Trophoblast cell (in vitro differentiated cells and primary cell): ENCODE data around the gene ARFGEF3.

Experiments
- DNase-seq, 2 donors: peaks; one replicate each; pipeline ENCODE4 v3.0.0-alpha.2; 2016
- H2AFZ ChIP-seq: 2 replicates; pipeline ENCODE4 v1.6.1; 2013; ENCODE audit warnings: low read length, moderate library complexity, mild to moderate bottlenecking; ENCODE audit not compliant: insufficient read depth, poor library complexity
- H2AK5ac ChIP-seq: 2 replicates; pipeline ENCODE4 v1.6.1; 2013; ENCODE audit warnings: mild to moderate bottlenecking, low read length
- H2BK120ac ChIP-seq: 2 replicates; pipeline ENCODE4 v1.6.1; 2013; ENCODE audit warnings: low read length, mild to moderate bottlenecking, moderate library complexity; ENCODE audit not compliant: insufficient read depth, poor library complexity
- H2BK12ac ChIP-seq: 2 replicates; pipeline ENCODE4 v1.6.1; 2013; ENCODE audit warnings: mild to moderate bottlenecking, low read length, moderate library complexity
- H2BK5ac ChIP-seq: 2 replicates; pipeline ENCODE4 v1.6.1; 2013; ENCODE audit warnings: low read length, low read depth, moderate library complexity, mild to moderate bottlenecking; ENCODE audit not compliant: poor library complexity
- H3K14ac ChIP-seq: 2 replicates; pipeline ENCODE4 v1.6.1; 2013; ENCODE audit warnings: mild to moderate bottlenecking, low read length
- H3K18ac ChIP-seq: 2 replicates; pipeline ENCODE4 v1.6.1; 2013; ENCODE audit warnings: mild to moderate bottlenecking, low read length
- H3K23ac ChIP-seq: 2 replicates; pipeline ENCODE4 v1.6.1; 2013; ENCODE audit warnings: low read length
- H3K27ac ChIP-seq: 2 replicates; pipeline ENCODE4 v1.5.1; 2013; ENCODE audit warnings: low read depth, mild to moderate bottlenecking, inconsistent platforms, low read length, moderate library complexity
- H3K27me3 ChIP-seq: 2 replicates; pipeline ENCODE4 v1.6.1; 2013; ENCODE audit warnings: inconsistent platforms, mild to moderate bottlenecking, low read length, moderate library complexity; ENCODE audit not compliant: insufficient read depth
- H3K36me3 ChIP-seq, 2 experiments: 1 replicate in 1 of 2; 2 replicates in 1 of 2; pipeline ENCODE4 v1.6.1; 2013; ENCODE audit warnings: low read length in 2 of 2, mild to moderate bottlenecking in 2 of 2, moderate library complexity in 1 of 2; ENCODE audit not compliant: insufficient read depth in 2 of 2, control insufficient read depth in 1 of 2
- H3K4ac ChIP-seq: 2 replicates; pipeline ENCODE4 v1.6.1; 2013; ENCODE audit warnings: low read depth, mild to moderate bottlenecking, low read length, moderate library complexity
- H3K4me1 ChIP-seq, 2 experiments: 1 replicate in 1 of 2; 2 replicates in 1 of 2; pipeline ENCODE4 v1.6.1; 2013; ENCODE audit warnings: low read length in 2 of 2, mild to moderate bottlenecking in 2 of 2, moderate library complexity in 1 of 2; ENCODE audit not compliant: insufficient read depth in 2 of 2, control insufficient read depth in 1 of 2
- H3K4me2 ChIP-seq: 2 replicates; pipeline ENCODE4 v1.6.1; 2013; ENCODE audit warnings: inconsistent platforms, mild to moderate bottlenecking, low read length, moderate library complexity
- H3K4me3 ChIP-seq: 2 replicates; pipeline ENCODE4 v1.5.1; 2013; ENCODE audit warnings: mild to moderate bottlenecking, low read depth, low read length, inconsistent platforms
- H3K79me1 ChIP-seq: one replicate; pipeline ENCODE4 v1.6.1; 2013; ENCODE audit warnings: low read length
- H3K79me2 ChIP-seq: 2 replicates; pipeline ENCODE4 v1.6.1; 2013; ENCODE audit warnings: low read length, mild to moderate bottlenecking; ENCODE audit not compliant: control insufficient read depth, insufficient read depth, poor library complexity
- H3K9ac ChIP-seq: 2 replicates; pipeline ENCODE4 v1.6.1; 2013; ENCODE audit warnings: mild to moderate bottlenecking, low read length
- H3K9me3 ChIP-seq: 2 replicates; pipeline ENCODE4 v1.6.1; 2013; ENCODE audit warnings: low read depth, mild to moderate bottlenecking, control low read depth, inconsistent platforms, low read length; ENCODE audit not compliant: insufficient read depth
- H4K12ac ChIP-seq: 2 replicates; pipeline ENCODE4 v1.6.1; 2013; ENCODE audit warnings: low read depth, mild to moderate bottlenecking, low read length, moderate library complexity
- H4K8ac ChIP-seq: 2 replicates; pipeline ENCODE4 v1.6.1; 2013; ENCODE audit warnings: low read depth, mild to moderate bottlenecking, low read length, moderate library complexity
- H4K91ac ChIP-seq: one replicate; pipeline ENCODE4 v1.6.1; 2013; ENCODE audit warnings: low read depth, mild to moderate bottlenecking, low read length, moderate library complexity
- WGBS: extraction: QIAGEN DNeasy Blood & Tissue Kit; methylation state at CpG from one replicate; pipeline ENCODE4 v1.1.7; 2013; ENCODE audit warnings: missing lambda C conversion rate; ENCODE audit not compliant: insufficient read length, insufficient coverage; ENCODE audit errors: extremely low coverage; 5-methylcytosine and 5-hydroxymethylcytosine counted together

ARFGEF3 gene

GRCh38 chr6:138374815-138375214 lies 213.1 kb downstream of the ARFGEF3 start:
- Histone ChIP-seq H3K4me3 (no peak overlapping the region), H4K8ac (no peak overlapping the region), H3K27me3 (no peaks in the 10 kb centered on the region), H3K79me2 (no peaks in the 10 kb centered on the region), H3K23ac (no peak overlapping the region), H2AK5ac (no peak overlapping the region), H3K9ac (no peak overlapping the region), H3K4me2 (no peak overlapping the region), H3K36me3 (no peaks in the 10 kb centered on the region), H3K4ac (no peak overlapping the region), H2BK5ac (no peak overlapping the region), H2AFZ (no peak overlapping the region), H3K27ac (no peak overlapping the region), H3K18ac (no peak overlapping the region), H4K12ac (no peak overlapping the region), H3K79me1 (no peaks in the 10 kb centered on the region), H3K9me3 (no peaks in the 10 kb centered on the region), H3K4me1 (no peaks in the 10 kb centered on the region), H2BK120ac (no peak overlapping the region), H2BK12ac (no peak overlapping the region), H3K14ac (no peak overlapping the region), H4K91ac (no peak overlapping the region)
- WGBS: no CpG with 5 or more reads among the region's 2 CpGs
- DNase-seq: no peak

- Histone ChIP-seq H3K4me1 (no peaks in the 10 kb centered on the region), H3K27ac (no peak overlapping the region), H4K8ac (no peak overlapping the region), H3K79me1 (no peaks in the 10 kb centered on the region), H2AK5ac (no peak overlapping the region), H3K9me3 (no peaks in the 10 kb centered on the region), H2BK12ac (no peak overlapping the region), H2BK120ac (no peak overlapping the region), H2BK5ac (no peak overlapping the region), H3K18ac (no peak overlapping the region), H3K4ac (no peak overlapping the region), H2AFZ (no peak overlapping the region), H3K36me3 (no peaks in the 10 kb centered on the region), H3K4me3 (no peak overlapping the region), H4K91ac (no peak overlapping the region), H3K79me2 (no peaks in the 10 kb centered on the region), H3K23ac (no peak overlapping the region), H3K14ac (no peak overlapping the region), H4K12ac (no peak overlapping the region), H3K4me2 (no peak overlapping the region), H3K27me3 (no peaks in the 10 kb centered on the region), H3K9ac (no peak overlapping the region)
- DNase-seq: no peak
Observed at GRCh38 chr6:138377042-138377441, 215.3 kb downstream of the ARFGEF3 start.

GRCh38 chr6:138377844-138378243 lies 216.1 kb downstream of the ARFGEF3 start, which contains the start of gene SMIM28:
Gene SMIM28 (plus strand): TSS chr6:138377905. CDS start chr6:138378073, 168 bp downstream.
- H3K4me3 ChIP-seq: no peak within 1 kb of the TSS
- no peak for DNase-seq
- peaks cover 0 to 4% of the 10 kb centered on the region in 2 experiments for H3K4me1 ChIP-seq
- no peak within 1 kb of the TSS for H3K18ac ChIP-seq
- H3K79me2 ChIP-seq: no peaks in the 10 kb centered on the region
- no peaks in the 10 kb centered on the region for H3K9me3 ChIP-seq
- no peak within 1 kb of the TSS for H3K4me2 ChIP-seq
- no peak within 1 kb of the TSS for H2AFZ ChIP-seq
- H3K9ac ChIP-seq: no peak within 1 kb of the TSS
- no peak within 1 kb of the TSS for H2BK120ac ChIP-seq
- no peak within 1 kb of the TSS for H2BK12ac ChIP-seq
- H4K8ac ChIP-seq: no peak within 1 kb of the TSS
- H3K79me1 ChIP-seq: no peaks in the 10 kb centered on the region
- no peak within 1 kb of the TSS for H3K23ac ChIP-seq
- H3K14ac ChIP-seq: no peak within 1 kb of the TSS
- WGBS: no CpG with 5 or more reads among the region's 6 CpGs
- H3K27me3 ChIP-seq: no peaks in the 10 kb centered on the region
- H3K4ac ChIP-seq: no peak within 1 kb of the TSS
- H2AK5ac ChIP-seq: no peak within 1 kb of the TSS
- H4K12ac ChIP-seq: no peak within 1 kb of the TSS
- H2BK5ac ChIP-seq: no peak within 1 kb of the TSS
- no peaks in the 10 kb centered on the region for H3K36me3 ChIP-seq
- no peak within 1 kb of the TSS for H3K27ac ChIP-seq
- no peak within 1 kb of the TSS for H4K91ac ChIP-seq

GRCh38 chr6:138378463-138378862 lies 216.7 kb downstream of the ARFGEF3 start:
- H3K27me3 ChIP-seq: no peaks in the 10 kb centered on the region
- no peak overlapping the region for H3K18ac ChIP-seq
- no peak overlapping the region for H3K4me3 ChIP-seq
- no peak overlapping the region for H3K4ac ChIP-seq
- no peak overlapping the region for H3K4me2 ChIP-seq
- H2BK12ac ChIP-seq: no peak overlapping the region
- H3K9me3 ChIP-seq: no peaks in the 10 kb centered on the region
- H3K4me1 ChIP-seq: peaks cover 0 to 4% of the 10 kb centered on the region in 2 experiments
- no peak overlapping the region for H4K12ac ChIP-seq
- no peak overlapping the region for H3K23ac ChIP-seq
- WGBS: no CpG with 5 or more reads among the region's 4 CpGs
- H3K14ac ChIP-seq: no peak overlapping the region
- no peak overlapping the region for H2BK120ac ChIP-seq
- no peak overlapping the region for H2AFZ ChIP-seq
- H3K9ac ChIP-seq: no peak overlapping the region
- no peaks in the 10 kb centered on the region for H3K36me3 ChIP-seq
- H4K91ac ChIP-seq: no peak overlapping the region
- no peak overlapping the region for H2AK5ac ChIP-seq
- no peaks in the 10 kb centered on the region for H3K79me2 ChIP-seq
- H4K8ac ChIP-seq: no peak overlapping the region
- no peak overlapping the region for H3K27ac ChIP-seq
- no peak overlapping the region for H2BK5ac ChIP-seq
- no peaks in the 10 kb centered on the region for H3K79me1 ChIP-seq
- DNase-seq: no peak
